Mesendoderm (in vitro differentiated cells): ENCODE data around the gene DLG2.
A peak's percentile ranks its signal among the peaks of the same experiment; 100 is the strongest.
"Not testable (repeated sequence)": the region's sequence is repeated elsewhere in the genome, so short reads cannot be mapped to it uniquely, and the experiment has no call there.

Source experiments
- DNase-seq: peaks from one replicate; pipeline ENCODE4 v3.0.0; 2013
- H2AK5ac ChIP-seq: 2 replicates; pipeline ENCODE4 v1.6.1; 2013; ENCODE audit warnings: low read length, inconsistent platforms
- H2BK120ac ChIP-seq: 2 replicates; pipeline ENCODE4 v1.6.1; 2013; ENCODE audit warnings: low read depth, mild to moderate bottlenecking, low read length, moderate library complexity, mixed read lengths
- H2BK15ac ChIP-seq: replicated peaks from 2 replicates; pipeline ENCODE4 v1.6.1; 2013; ENCODE audit warnings: low read depth, mild to moderate bottlenecking, moderate library complexity
- H2BK5ac ChIP-seq: 2 replicates; pipeline ENCODE4 v1.6.1; 2013; ENCODE audit warnings: low read length, inconsistent platforms
- H3K18ac ChIP-seq: 2 replicates; pipeline ENCODE4 v1.6.1; 2013; ENCODE audit warnings: mild to moderate bottlenecking, low read length, mixed read lengths
- H3K23ac ChIP-seq: one replicate; pipeline ENCODE4 v1.6.1; 2013; ENCODE audit warnings: low read length
- H3K27ac ChIP-seq: 2 replicates; pipeline ENCODE4 v1.5.1; 2013; ENCODE audit warnings: low read depth, mild to moderate bottlenecking, inconsistent platforms, low read length, moderate library complexity
- H3K27me3 ChIP-seq: 2 replicates; pipeline ENCODE4 v1.6.1; 2013; ENCODE audit warnings: low read length, control low read depth, mild to moderate bottlenecking, inconsistent platforms; ENCODE audit not compliant: insufficient read depth, poor library complexity
- H3K36me3 ChIP-seq: 2 replicates; pipeline ENCODE4 v1.6.1; 2013; ENCODE audit warnings: low read length, inconsistent platforms; ENCODE audit not compliant: control insufficient read depth, insufficient read depth
- H3K4ac ChIP-seq: one replicate; pipeline ENCODE4 v1.6.1; 2013; ENCODE audit warnings: low read depth, mild to moderate bottlenecking, low read length, moderate library complexity
- H3K4me1 ChIP-seq: 2 replicates; pipeline ENCODE4 v1.6.1; 2013; ENCODE audit warnings: low read depth, low read length, inconsistent platforms; ENCODE audit not compliant: control insufficient read depth
- H3K4me2 ChIP-seq: 2 replicates; pipeline ENCODE4 v1.6.1; 2013; ENCODE audit warnings: low read length
- H3K4me3 ChIP-seq: 2 replicates; pipeline ENCODE4 v1.5.1; 2013; ENCODE audit warnings: mild to moderate bottlenecking, low read length
- H3K56ac ChIP-seq: one replicate; pipeline ENCODE4 v1.6.1; 2013; ENCODE audit warnings: low read length
- H3K79me1 ChIP-seq: 2 replicates; pipeline ENCODE4 v1.6.1; 2013; ENCODE audit warnings: low read length, inconsistent platforms
- H3K79me2 ChIP-seq: 2 replicates; pipeline ENCODE4 v1.6.1; 2013; ENCODE audit warnings: mild to moderate bottlenecking, low read length; ENCODE audit not compliant: control insufficient read depth, insufficient read depth
- H3K9ac ChIP-seq: 2 replicates; pipeline ENCODE4 v1.6.1; 2013; ENCODE audit warnings: low read length, inconsistent platforms
- H4K5ac ChIP-seq: one replicate; pipeline ENCODE4 v1.6.1; 2013; ENCODE audit warnings: low read length
- H4K8ac ChIP-seq: one replicate; pipeline ENCODE4 v1.6.1; 2013; ENCODE audit warnings: low read depth, mild to moderate bottlenecking, control low read depth, low read length, moderate library complexity
- WGBS: extraction: QIAGEN DNeasy Blood & Tissue Kit; methylation state at CpG from one replicate; pipeline ENCODE4 v1.1.7; 2013; ENCODE audit warnings: low lambda C conversion rate, missing lambda C conversion rate; ENCODE audit not compliant: insufficient coverage; ENCODE audit errors: extremely low coverage; 5-methylcytosine and 5-hydroxymethylcytosine counted together

The DLG2 gene

GRCh38 chr11:85028329-85029101, 598.6 kb downstream of the DLG2 start:
- WGBS = no CpG with 5 or more reads among the region's 15 CpGs
- Histone ChIP-seq H3K23ac (no peak overlapping the region), H2BK15ac (no peak overlapping the region), H4K8ac (no peak overlapping the region), H3K18ac (no peak overlapping the region), H3K36me3 (no peaks in the 10 kb centered on the region), H3K4me1 (no peaks in the 10 kb centered on the region), H3K27ac (no peak overlapping the region), H4K5ac (no peak overlapping the region), H3K79me2 (no peaks in the 10 kb centered on the region), H2BK120ac (no peak overlapping the region), H2BK5ac (no peak overlapping the region), H2AK5ac (no peak overlapping the region), H3K4me2 (no peak overlapping the region), H3K56ac (no peak overlapping the region), H3K4me3 (no peak overlapping the region), H3K79me1 (no peaks in the 10 kb centered on the region), H3K4ac (no peak overlapping the region), H3K27me3 (no peaks in the 10 kb centered on the region), H3K9ac (no peak overlapping the region)
- no peak for DNase-seq

- H3K4me3 ChIP-seq = no peak overlapping the region
- no peak overlapping the region for H3K4ac ChIP-seq
- no peak overlapping the region for H3K23ac ChIP-seq
- DNase-seq = no peak
- no peak overlapping the region for H4K5ac ChIP-seq
- no peaks in the 10 kb centered on the region for H3K79me1 ChIP-seq
- no peak overlapping the region for H3K18ac ChIP-seq
- no peak overlapping the region for H4K8ac ChIP-seq
- no peak overlapping the region for H3K27ac ChIP-seq
- no peak overlapping the region for H2AK5ac ChIP-seq
- H2BK15ac ChIP-seq = no peak overlapping the region
- no peak overlapping the region for H2BK5ac ChIP-seq
- H3K79me2 ChIP-seq = no peaks in the 10 kb centered on the region
- H2BK120ac ChIP-seq = no peak overlapping the region
- no peaks in the 10 kb centered on the region for H3K36me3 ChIP-seq
- H3K9ac ChIP-seq = no peak overlapping the region
- H3K4me2 ChIP-seq = no peak overlapping the region
- no peaks in the 10 kb centered on the region for H3K4me1 ChIP-seq
- H3K27me3 ChIP-seq = no peaks in the 10 kb centered on the region
- H3K56ac ChIP-seq = no peak overlapping the region
- WGBS = no CpG with 5 or more reads among the region's 11 CpGs
Measured at GRCh38 chr11:85027346-85027745, 599.8 kb downstream of the DLG2 start.

GRCh38 chr11:85021058-85021457, 606.1 kb downstream of the DLG2 start:
- Histone ChIP-seq H2AK5ac (no peak overlapping the region), H3K4me3 (no peak overlapping the region), H3K18ac (no peak overlapping the region), H3K4ac (no peak overlapping the region), H3K79me2 (no peaks in the 10 kb centered on the region), H3K27ac (no peak overlapping the region), H3K56ac (no peak overlapping the region), H3K4me1 (no peaks in the 10 kb centered on the region), H3K23ac (no peak overlapping the region), H2BK120ac (no peak overlapping the region), H3K36me3 (no peaks in the 10 kb centered on the region), H2BK5ac (no peak overlapping the region), H4K5ac (no peak overlapping the region), H3K4me2 (no peak overlapping the region), H3K9ac (no peak overlapping the region), H3K27me3 (no peaks in the 10 kb centered on the region), H3K79me1 (no peaks in the 10 kb centered on the region), H2BK15ac (no peak overlapping the region), H4K8ac (no peak overlapping the region)
- no peak for DNase-seq
- WGBS = no CpG with 5 or more reads among the region's 9 CpGs

GRCh38 chr11:84993386-84993785, 633.8 kb downstream of the DLG2 start:
- H3K4me2 ChIP-seq = no peak overlapping the region
- H3K23ac ChIP-seq = no peak overlapping the region
- H3K4ac ChIP-seq = no peak overlapping the region
- H3K9ac ChIP-seq = no peak overlapping the region
- no peaks in the 10 kb centered on the region for H3K36me3 ChIP-seq
- H4K8ac ChIP-seq = no peak overlapping the region
- no peak overlapping the region for H4K5ac ChIP-seq
- no peaks in the 10 kb centered on the region for H3K4me1 ChIP-seq
- no peak overlapping the region for H2BK5ac ChIP-seq
- H2BK15ac ChIP-seq = no peak overlapping the region
- H3K79me1 ChIP-seq = no peaks in the 10 kb centered on the region
- no peaks in the 10 kb centered on the region for H3K27me3 ChIP-seq
- DNase-seq = peak; percentile 75
- no peak overlapping the region for H3K4me3 ChIP-seq
- WGBS = no CpG with 5 or more reads among the region's 4 CpGs
- no peak overlapping the region for H2BK120ac ChIP-seq
- H3K18ac ChIP-seq = no peak overlapping the region
- no peak overlapping the region for H3K56ac ChIP-seq
- no peaks in the 10 kb centered on the region for H3K79me2 ChIP-seq
- H3K27ac ChIP-seq = no peak overlapping the region
- H2AK5ac ChIP-seq = no peak overlapping the region

GRCh38 chr11:84990141-84990540, 637.0 kb downstream of the DLG2 start:
- Histone ChIP-seq H2BK5ac (no peak overlapping the region), H2BK15ac (no peak overlapping the region)

GRCh38 chr11:84987686-84988187, 639.4 kb downstream of the DLG2 start:
- H3K36me3 ChIP-seq, H3K56ac ChIP-seq: not testable (repeated sequence)

More at GRCh38 chr11:84990141-84990540, 637.0 kb downstream of the DLG2 start:
- Histone ChIP-seq H3K27me3 (no peaks in the 10 kb centered on the region), H3K56ac (no peak overlapping the region), H3K18ac (no peak overlapping the region), H3K4me2 (no peak overlapping the region), H3K4me3 (no peak overlapping the region), H3K36me3 (no peaks in the 10 kb centered on the region), H4K5ac (no peak overlapping the region), H3K9ac (no peak overlapping the region), H3K4me1 (no peaks in the 10 kb centered on the region), H4K8ac (no peak overlapping the region), H2AK5ac (no peak overlapping the region), H3K4ac (no peak overlapping the region), H3K23ac (no peak overlapping the region), H3K79me2 (no peaks in the 10 kb centered on the region), H2BK120ac (no peak overlapping the region), H3K79me1 (no peaks in the 10 kb centered on the region), H3K27ac (no peak overlapping the region)
- WGBS = no CpG with 5 or more reads among the region's 3 CpGs
- DNase-seq = no peak

More at GRCh38 chr11:84987686-84988187, 639.4 kb downstream of the DLG2 start:
- H4K5ac ChIP-seq, H3K27me3 ChIP-seq, H3K4me2 ChIP-seq, H3K79me2 ChIP-seq, H3K18ac ChIP-seq, H3K27ac ChIP-seq, H3K4me3 ChIP-seq, H3K4me1 ChIP-seq, H2BK5ac ChIP-seq, H2AK5ac ChIP-seq, H3K79me1 ChIP-seq, H2BK15ac ChIP-seq, H2BK120ac ChIP-seq, H3K9ac ChIP-seq, H3K23ac ChIP-seq, H3K4ac ChIP-seq, DNase-seq, H4K8ac ChIP-seq: not testable (repeated sequence)
- no CpG with 5 or more reads among the region's 3 CpGs for WGBS
